GM19463 (cell line): ENCODE data around the gene GPR78.

ENCODE experiments used
- ATAC-seq: cut with Tn5 transposase; IDR thresholded peaks from one replicate; pipeline ENCODE4 v1.9.1; 2021; ENCODE audit warnings: mild to moderate bottlenecking, moderate library complexity; ENCODE audit not compliant: unreplicated experiment

GPR78 gene

GRCh38 chr4:8597319-8597718 lies 17.1 kb downstream of the GPR78 start:
- no peak for ATAC-seq

DNA sequence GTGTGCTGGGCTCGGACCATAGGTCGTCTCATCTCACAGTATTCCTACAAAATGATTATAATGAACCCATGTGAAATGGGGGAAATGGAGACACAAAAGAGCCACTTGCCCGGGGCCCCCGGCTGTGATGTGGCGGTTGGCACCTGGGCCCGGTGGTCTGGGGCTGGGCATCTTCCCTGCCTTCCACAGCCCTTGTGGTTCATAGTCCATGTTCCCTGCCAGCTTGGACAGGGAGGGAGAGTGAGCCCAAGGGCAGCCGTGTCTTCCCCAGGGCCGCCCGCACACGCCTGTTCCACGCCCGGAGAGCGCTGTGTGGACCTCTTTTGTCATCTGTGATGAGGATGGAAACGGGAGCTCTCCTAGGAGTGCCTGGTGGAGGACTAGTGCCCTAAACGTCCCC lies 17.6 kb downstream of the GPR78 start:
- ATAC-seq: no peak

- ATAC-seq: no peak
Measured at GRCh38 chr4:8598391-8599090, 18.3 kb downstream of the GPR78 start.

DNA sequence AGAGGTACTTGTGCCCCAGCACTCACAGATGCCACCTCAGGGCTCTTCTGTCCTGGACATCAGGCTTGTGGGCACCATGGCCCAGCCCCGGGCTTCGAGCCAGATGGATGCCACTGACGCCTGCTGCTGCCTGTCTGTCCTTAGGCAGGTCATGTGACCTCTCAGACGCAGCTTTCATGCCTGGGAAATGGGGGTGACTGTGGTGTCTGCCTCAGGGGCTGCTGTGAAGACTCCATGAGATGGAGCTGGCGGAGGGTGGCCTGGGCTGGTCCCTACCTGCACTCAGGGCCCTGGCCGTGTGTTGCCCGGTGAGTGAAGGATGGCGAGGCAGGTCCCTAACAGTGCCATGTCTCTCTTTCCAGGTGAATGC lies 18.9 kb downstream of the GPR78 start:
- ATAC-seq: no peak

DNA sequence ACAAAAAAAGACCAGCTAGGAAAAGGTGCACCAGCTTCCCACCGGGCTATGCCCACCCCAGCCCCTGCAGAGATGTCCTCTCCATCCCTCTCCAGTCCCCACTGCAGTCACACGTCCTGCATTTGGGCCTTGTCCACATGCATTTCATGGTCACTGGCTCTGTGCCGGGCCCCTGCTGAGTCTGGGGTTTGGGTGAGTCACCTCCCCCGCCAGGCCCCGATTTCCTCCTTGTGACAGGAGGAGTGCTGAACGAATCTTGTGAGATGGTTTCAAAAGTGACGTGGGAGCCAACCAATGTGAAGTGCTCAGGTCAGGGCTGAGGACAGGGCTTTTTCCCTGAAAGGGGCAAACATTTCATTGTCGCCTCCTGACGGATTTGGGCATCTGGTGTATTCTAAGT lies 19.5 kb downstream of the GPR78 start:
- no peak for ATAC-seq

DNA sequence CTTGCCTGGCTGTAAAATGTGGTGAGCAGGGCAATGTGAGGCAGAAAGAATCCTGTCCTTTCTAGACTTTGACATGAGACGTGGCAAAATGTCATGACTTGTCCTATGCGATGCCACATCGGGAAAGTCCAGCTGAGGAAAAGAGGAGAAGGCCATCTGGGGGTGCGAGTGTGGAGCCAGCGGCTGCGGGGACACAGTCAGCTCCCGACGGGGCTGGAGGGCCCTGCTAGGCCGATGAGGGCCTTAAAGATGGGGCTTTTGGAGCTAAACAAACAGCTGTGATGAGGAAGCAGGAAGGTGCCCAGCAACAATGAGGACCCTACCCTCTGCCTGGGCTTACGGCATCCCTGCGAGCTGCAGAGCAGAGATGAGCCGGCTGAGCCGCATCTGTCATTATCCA lies 20.1 kb downstream of the GPR78 start:
- ATAC-seq: no peak

DNA sequence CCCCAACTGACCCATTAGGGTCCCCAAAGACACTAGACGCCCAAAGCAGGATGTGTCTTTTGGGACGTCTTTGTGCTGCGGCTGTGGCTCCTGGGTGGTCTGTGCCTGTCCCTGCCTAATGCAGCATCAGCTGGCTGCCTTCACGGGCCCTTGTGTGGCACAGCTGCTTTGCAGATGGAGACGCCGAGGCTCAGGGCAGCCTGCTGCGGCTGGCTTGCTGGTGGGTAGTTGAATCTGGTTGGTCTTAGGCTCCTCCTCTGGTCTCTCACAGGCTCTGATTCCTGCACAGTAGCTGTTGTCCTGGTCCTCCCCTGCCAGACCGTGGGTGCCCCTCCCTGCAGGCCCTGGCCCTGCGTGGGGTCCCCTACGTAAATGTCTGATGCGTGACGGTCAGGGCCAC lies 20.5 kb downstream of the GPR78 start:
- ATAC-seq: no peak

- ATAC-seq: no peak
Measured at GRCh38 chr4:8601086-8601485, 20.9 kb downstream of the GPR78 start.

GRCh38 chr4:8601556-8601955 lies 21.4 kb downstream of the GPR78 start:
- no peak for ATAC-seq

DNA sequence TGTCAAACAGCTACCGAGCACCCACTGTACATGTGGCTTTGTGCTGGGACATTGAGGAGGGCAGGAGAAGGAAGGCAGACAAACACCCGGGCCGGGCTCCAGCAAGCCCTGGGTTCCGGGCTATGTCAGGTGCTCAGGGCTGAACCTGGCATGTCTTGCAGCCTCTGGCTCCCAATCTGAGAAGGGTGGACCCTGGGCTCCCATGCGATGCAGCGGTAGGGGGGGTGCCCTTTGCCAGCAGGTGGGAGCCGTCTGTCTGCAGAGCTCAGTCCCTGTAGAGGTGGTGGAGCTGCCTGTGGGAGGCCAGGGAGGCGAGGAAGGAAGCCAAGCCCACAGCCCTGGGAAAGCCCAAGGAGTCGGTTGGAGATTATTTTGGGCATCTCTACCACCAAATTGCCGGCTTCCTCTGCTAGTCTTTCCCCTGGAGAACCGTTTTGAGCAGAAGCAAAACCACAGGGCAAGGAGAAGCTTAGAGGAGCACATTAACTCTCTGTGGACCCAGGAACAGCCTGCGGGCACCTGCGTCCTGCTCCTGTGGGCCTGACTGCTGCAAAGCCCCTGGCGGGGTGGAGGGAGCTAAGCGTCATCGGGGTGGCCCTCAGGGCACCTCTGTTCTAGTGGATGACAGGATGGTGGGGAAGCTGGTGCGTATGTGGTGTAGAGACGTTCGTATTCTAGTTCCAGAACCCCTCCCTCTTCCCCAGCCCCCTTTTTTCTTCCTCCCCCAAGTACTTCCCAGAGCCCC lies 22.7 kb downstream of the GPR78 start:
- ATAC-seq: no peak

DNA sequence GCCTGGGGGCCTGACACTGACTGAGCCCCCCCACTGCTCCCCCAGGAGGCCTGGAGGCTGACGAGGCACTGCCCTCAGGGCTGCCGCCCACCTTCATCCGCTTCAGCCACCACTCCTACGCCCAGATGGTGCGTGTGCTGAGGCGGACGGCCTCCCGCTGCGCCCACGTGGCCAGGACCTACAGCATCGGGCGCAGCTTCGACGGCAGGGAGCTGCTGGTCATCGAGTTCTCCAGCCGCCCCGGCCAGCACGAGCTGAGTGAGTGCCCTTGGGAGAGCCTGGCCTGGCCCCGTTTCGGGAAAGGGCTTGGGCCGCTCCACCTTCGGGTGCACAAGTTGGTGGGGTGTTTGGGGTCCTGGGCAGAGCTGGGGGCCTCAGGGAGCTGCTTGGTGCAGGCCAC lies 23.7 kb downstream of the GPR78 start:
- ATAC-seq: no peak

GRCh38 chr4:8605289-8605688 lies 25.1 kb downstream of the GPR78 start:
- no peak for ATAC-seq

- no peak for ATAC-seq
Measured at GRCh38 chr4:8606476-8606875, 26.3 kb downstream of the GPR78 start.

GRCh38 chr4:8606966-8607365 lies 26.8 kb downstream of the GPR78 start:
- ATAC-seq: no peak

- ATAC-seq: no peak
Measured at GRCh38 chr4:8607603-8608481, 27.6 kb downstream of the GPR78 start.

GRCh38 chr4:8608714-8609391 lies 28.7 kb downstream of the GPR78 start:
- no peak for ATAC-seq

DNA sequence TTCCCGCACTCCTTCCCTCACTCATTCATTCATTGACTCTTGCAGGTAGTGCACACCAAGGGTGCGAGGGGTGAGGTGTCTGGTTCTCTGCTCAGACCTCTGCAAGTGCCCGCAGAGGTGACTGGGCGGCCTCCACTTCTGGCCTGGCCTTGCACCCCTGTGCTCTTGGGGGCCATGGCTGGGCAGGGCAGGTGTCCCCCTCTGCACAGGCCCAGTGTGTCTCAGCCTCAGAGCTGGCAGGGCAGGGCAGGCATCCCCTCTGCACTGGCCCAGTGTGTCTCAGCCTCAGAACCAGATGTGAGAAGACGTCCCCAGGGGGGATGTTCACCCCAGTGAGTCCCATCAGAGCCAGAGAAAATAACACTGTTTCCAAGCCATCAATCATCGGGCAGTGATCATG lies 29.2 kb downstream of the GPR78 start:
- ATAC-seq: no peak

DNA sequence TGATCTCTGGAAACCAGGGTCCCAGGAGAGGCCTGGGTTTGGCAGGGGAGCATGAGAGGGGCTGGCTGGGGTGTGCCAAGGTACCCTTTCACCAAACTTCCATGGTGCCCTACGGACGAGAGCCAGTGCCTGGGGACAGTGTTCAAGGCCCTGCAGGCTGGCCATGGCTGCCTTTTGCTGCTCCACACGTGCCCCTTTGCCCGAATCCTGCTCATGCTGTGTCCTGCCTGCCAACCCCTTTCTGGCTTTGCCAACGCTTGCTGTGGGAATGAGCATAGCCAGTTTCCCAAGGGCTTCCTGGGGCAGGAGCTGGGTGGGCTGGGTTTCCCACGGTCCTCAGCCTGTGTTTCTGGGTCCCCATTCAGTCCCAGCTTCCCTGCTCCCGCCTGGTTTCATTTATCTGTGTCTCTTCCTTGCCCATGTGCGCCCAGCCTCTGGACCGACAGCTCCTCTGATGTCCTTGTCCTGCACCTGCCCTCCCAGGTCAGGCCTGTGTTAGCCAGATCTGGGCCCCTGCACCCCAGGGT lies 29.7 kb downstream of the GPR78 start:
- ATAC-seq: no peak

DNA sequence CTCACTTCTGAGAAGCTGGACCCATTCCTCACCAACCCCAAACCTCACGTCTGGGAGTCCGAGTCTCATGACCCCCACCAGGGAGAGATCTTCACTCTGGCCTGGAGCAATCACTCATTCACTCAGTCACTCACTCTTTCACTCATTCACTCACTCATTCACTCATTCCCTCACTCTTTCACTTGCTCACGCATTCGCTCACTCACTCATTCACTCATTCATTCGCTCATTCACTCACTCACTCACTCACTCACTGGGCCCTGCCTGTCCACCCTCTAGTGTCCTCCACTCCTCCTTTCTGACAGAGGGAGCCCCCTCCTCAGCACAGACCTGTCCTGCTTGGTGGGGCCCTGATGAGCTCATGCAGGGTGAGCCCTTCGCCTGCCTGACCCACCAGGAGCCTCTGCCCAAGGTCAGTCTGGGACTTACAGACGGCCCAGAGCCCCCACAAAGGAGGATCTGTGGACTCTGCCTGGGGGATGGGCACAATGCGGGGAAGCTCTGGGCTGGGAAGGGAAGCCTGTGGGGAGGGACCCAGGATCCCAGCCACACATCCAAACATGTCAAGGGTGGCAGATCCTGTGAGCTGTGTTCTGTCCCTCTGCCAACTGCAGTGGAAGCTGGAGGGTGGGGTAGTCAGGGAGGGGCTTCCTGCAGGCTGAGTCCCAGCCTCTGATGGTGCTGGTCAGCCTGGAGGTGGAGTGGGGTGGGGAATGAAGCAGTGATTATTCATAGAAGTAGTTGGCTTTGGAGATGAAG lies 30.8 kb downstream of the GPR78 start:
- ATAC-seq: no peak

- ATAC-seq: no peak
Measured at GRCh38 chr4:8612646-8613045, 32.5 kb downstream of the GPR78 start.
